ENCODE data around the gene RPP38. TPM values are rescaled to one million over a fixed set of nuclear protein-coding genes. Genes with fewer than 3 reads are reported as not detected.

RPP38 gene
- total and polyA plus RNA-seq, 12 donors, result 11.1 to 24.9 (median 13.6) TPM

GRCh38 chr10:15113766-15114165 is 16.6 kb downstream of the RPP38 start:
- intact Hi-C loops (cut with DNase I), result no loop called here
- DNase-seq, result no peak
- H3K36me3 ChIP-seq (replicated peaks in 1 of 2), result no peaks in the 10 kb centered on the region

GRCh38 chr10:15116225-15116624 is 19.1 kb downstream of the RPP38 start:
- intact Hi-C loops (cut with DNase I), result no loop called here
- DNase-seq, result no peak
- H3K36me3 ChIP-seq (replicated peaks in 1 of 2), result peaks cover 0 to 4% of the 10 kb centered on the region in 2 donors
- WGBS, 4 donors, result 96 to 98% (median 96%) methylated on average over 5 of the region's 5 CpGs
- no peaks in the 10 kb centered on the region for H3K27me3 ChIP-seq
- TF ChIP-seq POLR2A (IDR thresholded peaks at IDR 0.05), result no peak
- no peaks in the 10 kb centered on the region for H3K4me1 ChIP-seq (replicated peaks in 1 of 2)
- no peak overlapping the region for H3K4me3 ChIP-seq
- H3K9me3 ChIP-seq (replicated peaks in 1 of 3), result no peaks in the 10 kb centered on the region
- H3K27ac ChIP-seq, result no peak overlapping the region

More at GRCh38 chr10:15113766-15114165, 16.6 kb downstream of the RPP38 start:
- no peaks in the 10 kb centered on the region for H3K9me3 ChIP-seq (replicated peaks in 1 of 3)
- H3K27me3 ChIP-seq, result no peaks in the 10 kb centered on the region
- TF ChIP-seq POLR2A (IDR thresholded peaks at IDR 0.05), result no peak
- H3K27ac ChIP-seq, result no peak overlapping the region
- WGBS, 4 donors, result 88 to 96% (median 93%) methylated on average over 4 of the region's 4 CpGs
- no peak overlapping the region for H3K4me3 ChIP-seq
- H3K4me1 ChIP-seq (replicated peaks in 1 of 2), result no peaks in the 10 kb centered on the region

- Histone ChIP-seq H3K4me1 (replicated peaks in 1 of 2) (no peaks in the 10 kb centered on the region), H3K27me3 (no peaks in the 10 kb centered on the region), H3K9me3 (replicated peaks in 1 of 3) (no peaks in the 10 kb centered on the region), H3K27ac (no peak overlapping the region), H3K4me3 (no peak overlapping the region), H3K36me3 (replicated peaks in 1 of 2) (peaks cover 0 to 4% of the 10 kb centered on the region in 2 donors)
- no peak for DNase-seq
- intact Hi-C loops (cut with DNase I), result no loop called here
- TF ChIP-seq CTCF (IDR thresholded peaks at IDR 0.05) (no peak), POLR2A (IDR thresholded peaks at IDR 0.05) (no peak)
- 63 to 90% (median 85%) methylated on average over 1 of the region's 1 CpG for WGBS, 4 donors
These were observed 21.5 kb downstream of the RPP38 start for GRCh38 chr10:15118615-15119014.

- Histone ChIP-seq H3K4me3 (no peak overlapping the region), H3K4me1 (replicated peaks in 1 of 2) (no peaks in the 10 kb centered on the region), H3K27me3 (no peaks in the 10 kb centered on the region), H3K9me3 (replicated peaks in 1 of 3) (no peaks in the 10 kb centered on the region), H3K27ac (no peak overlapping the region), H3K36me3 (replicated peaks in 1 of 2) (peaks cover 0 to 4% of the 10 kb centered on the region in 2 donors)
- intact Hi-C loops (cut with DNase I), result no loop called here
- WGBS, 4 donors, result 89 to 97% (median 93%) methylated on average over 5 of the region's 5 CpGs
- TF ChIP-seq POLR2A (IDR thresholded peaks at IDR 0.05) (no peak), CTCF (IDR thresholded peaks at IDR 0.05) (no peak)
- no peak for DNase-seq
These were observed 23.4 kb downstream of the RPP38 start for GRCh38 chr10:15120523-15120922.

- TF ChIP-seq POLR2A (IDR thresholded peaks at IDR 0.05) (no peak), CTCF (IDR thresholded peaks at IDR 0.05) (no peak)
- intact Hi-C loops (cut with DNase I), result no loop called here
- no peak for DNase-seq
- Histone ChIP-seq H3K9me3 (replicated peaks in 1 of 3) (no peaks in the 10 kb centered on the region), H3K36me3 (replicated peaks in 1 of 2) (peaks cover 0 to 4% of the 10 kb centered on the region in 2 donors), H3K4me3 (no peak overlapping the region), H3K27ac (no peak overlapping the region), H3K27me3 (no peaks in the 10 kb centered on the region), H3K4me1 (replicated peaks in 1 of 2) (no peaks in the 10 kb centered on the region)
- 97 to 100% (median 100%) methylated on average over 1 of the region's 1 CpG for WGBS, 4 donors
These were observed 24.6 kb downstream of the RPP38 start for GRCh38 chr10:15121707-15122106.
